Measurements from ENCODE around the gene TMEM80.
"Not testable (repeated sequence)": the region's sequence is repeated elsewhere in the genome, so short reads cannot be mapped to it uniquely, and the experiment has no call there.

The TMEM80 gene

GRCh38 chr11:680476-680875, 15.1 kb upstream of the TMEM80 start:
- DNase-seq, result no peak

GRCh38 chr11:680970-681369, 14.6 kb upstream of the TMEM80 start:
- DNase-seq, result no peak

GRCh38 chr11:686451-687243, 9.0 kb upstream of the TMEM80 start:
- no peak for DNase-seq

GRCh38 chr11:687751-688150, 7.9 kb upstream of the TMEM80 start:
- no peak for DNase-seq

- no peak for DNase-seq
These were observed 6.9 kb upstream of the TMEM80 start for GRCh38 chr11:688681-689080.

GRCh38 chr11:689625-690024, 6.0 kb upstream of the TMEM80 start:
- no peak for DNase-seq

- not testable (repeated sequence) for DNase-seq
These were observed 5.4 kb upstream of the TMEM80 start for GRCh38 chr11:690244-690643.

GRCh38 chr11:690738-691633, 4.6 kb upstream of the TMEM80 start:
- no peak for DNase-seq

GRCh38 chr11:691710-692590, 3.7 kb upstream of the TMEM80 start:
- DNase-seq, result no peak

GRCh38 chr11:692824-693414, 2.7 kb upstream of the TMEM80 start:
- peak; percentile 54 to 80 for DNase-seq

GRCh38 chr11:693415-693831, 2.2 kb upstream of the TMEM80 start:
- DNase-seq, result peak in 1 of 2 experiments; percentile 19

GRCh38 chr11:693887-694562, 1.6 kb upstream of the TMEM80 start:
- peak; percentile 38 to 79 for DNase-seq

GRCh38 chr11:694563-695287, 891 bp upstream of the TMEM80 start, which contains the start of gene DEAF1:
TSS of gene DEAF1 (minus strand) at chr11:695222. CDS start at chr11:695047, 175 bp downstream.
- DNase-seq, result peak in 1 of 2 experiments; percentile 96

- peak in 1 of 2 experiments; percentile 97 for DNase-seq
These were observed 403 bp upstream of the TMEM80 start for GRCh38 chr11:695288-695537.

- DNase-seq, result no peak
These were observed 1.4 kb downstream of the TMEM80 start for GRCh38 chr11:696955-697491.

GRCh38 chr11:697811-698311, 2.2 kb downstream of the TMEM80 start:
- no peak for DNase-seq

- no peak for DNase-seq
These were observed 3.0 kb downstream of the TMEM80 start for GRCh38 chr11:698493-699115.

- no peak for DNase-seq
These were observed 3.5 kb downstream of the TMEM80 start for GRCh38 chr11:699116-699508.

- DNase-seq, result peak; percentile 29 to 63
These were observed 4.1 kb downstream of the TMEM80 start for GRCh38 chr11:699753-700152.

GRCh38 chr11:701741-702461, 6.3 kb downstream of the TMEM80 start:
- no peak for DNase-seq

All from NCI-H187 (cell line).